GM23248 (cell line): ENCODE measurements around the gene FAXC.

Experiments
- EZH2 ChIP-seq: fragments of 200-600 bp; sonication (generic); IDR thresholded peaks from 2 replicates; pipeline ENCODE4 v1.6.1; 2018; ENCODE audit warnings: antibody characterized with exemption, mild to moderate bottlenecking; ENCODE audit not compliant: insufficient read depth, poor library complexity, severe bottlenecking
- EZH2phosphoT487 ChIP-seq: fragments of 200-600 bp; sonication (generic); IDR thresholded peaks from 2 replicates; pipeline ENCODE4 v1.6.1; 2018; ENCODE audit warnings: antibody characterized with exemption, moderate library complexity, mild to moderate bottlenecking, low read depth; ENCODE audit not compliant: insufficient read depth

- no peak for TF ChIP-seq EZH2
- no peak for TF ChIP-seq EZH2phosphoT487
These were observed 11.3 kb downstream of the FAXC start for GRCh38 chr6:99338188-99338587.
